ENCODE results near the gene UNKL.
"Not testable (repeated sequence)": the region's sequence is repeated elsewhere in the genome, so short reads cannot be mapped to it uniquely, and the experiment has no call there.

UNKL gene

GRCh38 chr16:1445518-1446203 lies 31.2 kb upstream of the UNKL start:
- no peak for DNase-seq

- no peak for DNase-seq
Measured at GRCh38 chr16:1444730-1445517, 30.4 kb upstream of the UNKL start.

- no peak for DNase-seq
Measured at GRCh38 chr16:1443980-1444729, 29.7 kb upstream of the UNKL start, which contains the start of gene CCDC154. Gene CCDC154 (minus strand): TSS chr16:1444556. CDS start chr16:1444322, 234 bp downstream.

GRCh38 chr16:1443403-1443973 lies 29.0 kb upstream of the UNKL start:
- no peak for DNase-seq

GRCh38 chr16:1442697-1443096 lies 28.2 kb upstream of the UNKL start:
- no peak for DNase-seq

GRCh38 chr16:1441391-1441829 lies 26.9 kb upstream of the UNKL start:
- DNase-seq = no peak

- not testable (repeated sequence) for DNase-seq
Measured at GRCh38 chr16:1439699-1440074, 25.2 kb upstream of the UNKL start.

- no peak for DNase-seq
Measured at GRCh38 chr16:1439058-1439698, 24.7 kb upstream of the UNKL start.

GRCh38 chr16:1438229-1439057 lies 23.9 kb upstream of the UNKL start:
- DNase-seq = no peak

- DNase-seq = no peak
Measured at GRCh38 chr16:1437606-1438005, 23.1 kb upstream of the UNKL start.

GRCh38 chr16:1436731-1437355 lies 22.3 kb upstream of the UNKL start:
- DNase-seq = no peak

GRCh38 chr16:1435921-1436697 lies 21.6 kb upstream of the UNKL start:
- no peak for DNase-seq

GRCh38 chr16:1434644-1435592 lies 20.4 kb upstream of the UNKL start:
- DNase-seq = no peak

GRCh38 chr16:1433756-1434155 lies 19.3 kb upstream of the UNKL start:
- no peak for DNase-seq

GRCh38 chr16:1433263-1433560 lies 18.7 kb upstream of the UNKL start:
- no peak for DNase-seq

GRCh38 chr16:1432388-1433262 lies 18.1 kb upstream of the UNKL start:
- no peak for DNase-seq

- DNase-seq = no peak
Measured at GRCh38 chr16:1431497-1432270, 17.2 kb upstream of the UNKL start.

All from CD4-positive, alpha-beta T cell treated with Interleukin-10 for 1 hour (primary cell).